ENCODE measurements around the gene TRAPPC6A.
A peak's percentile ranks its signal among the peaks of the same experiment; 100 is the strongest.

Gene TRAPPC6A

DNA sequence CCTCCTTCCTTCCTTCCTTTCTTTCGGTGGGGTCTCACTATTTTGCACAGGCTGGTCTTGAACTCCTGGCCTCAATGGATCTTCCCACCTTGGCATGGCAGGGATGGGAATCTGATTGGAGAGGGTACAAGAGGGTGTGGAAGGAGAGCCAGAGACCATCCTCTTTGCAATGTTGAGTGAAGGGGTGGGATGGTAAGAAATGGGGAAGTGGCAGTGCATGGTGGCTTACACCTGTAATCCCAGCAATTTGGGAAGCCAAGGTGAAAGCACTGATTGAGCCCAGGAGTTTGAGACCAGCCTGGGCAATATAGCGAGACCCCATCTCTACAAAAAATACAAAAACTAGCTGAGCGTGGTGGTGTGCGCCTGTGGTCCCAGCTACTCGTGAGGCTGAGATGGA, 6.1 kb upstream of the TRAPPC6A start:
- no peak for DNase-seq

DNA sequence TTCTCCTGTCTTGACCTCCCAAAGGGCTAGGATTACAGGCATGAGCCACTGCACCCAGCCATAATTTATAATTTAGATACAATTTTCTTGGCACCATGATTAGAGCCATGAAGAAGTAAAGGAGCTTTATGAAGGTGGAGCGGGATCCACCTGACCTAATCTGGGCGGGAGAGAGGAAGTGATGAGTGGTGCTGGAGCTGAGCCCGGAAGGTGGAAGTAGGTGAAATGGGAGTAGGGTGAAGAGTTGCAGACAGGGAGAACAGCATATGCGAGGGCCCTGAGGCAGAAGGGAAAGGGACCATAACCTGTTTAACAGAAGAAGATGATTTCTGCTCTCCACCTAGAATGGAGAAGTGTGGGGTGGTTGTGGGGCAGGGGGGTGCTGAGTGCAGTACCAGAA, 4.7 kb upstream of the TRAPPC6A start:
- no peak for DNase-seq

DNA sequence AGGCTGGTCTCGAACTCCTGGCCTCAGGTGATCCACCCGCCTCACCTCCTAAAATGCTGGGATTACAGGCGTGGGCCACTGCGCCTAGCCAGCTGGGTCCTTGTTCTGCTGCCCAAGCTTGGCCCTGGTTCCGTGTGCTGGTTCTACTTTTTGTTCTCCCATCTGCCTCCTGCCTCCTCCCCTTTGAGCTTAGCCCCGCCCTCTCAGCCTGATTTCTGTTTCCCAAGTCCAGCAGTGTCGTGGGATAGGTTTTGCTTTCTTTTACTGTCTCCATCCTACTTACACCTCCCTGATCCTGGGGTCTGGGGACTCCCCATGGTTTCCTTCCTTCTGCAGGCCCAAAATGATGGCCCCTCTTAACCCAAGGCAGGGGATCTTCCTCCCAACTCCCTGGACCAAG, 2.9 kb upstream of the TRAPPC6A start:
- no peak for DNase-seq

DNA sequence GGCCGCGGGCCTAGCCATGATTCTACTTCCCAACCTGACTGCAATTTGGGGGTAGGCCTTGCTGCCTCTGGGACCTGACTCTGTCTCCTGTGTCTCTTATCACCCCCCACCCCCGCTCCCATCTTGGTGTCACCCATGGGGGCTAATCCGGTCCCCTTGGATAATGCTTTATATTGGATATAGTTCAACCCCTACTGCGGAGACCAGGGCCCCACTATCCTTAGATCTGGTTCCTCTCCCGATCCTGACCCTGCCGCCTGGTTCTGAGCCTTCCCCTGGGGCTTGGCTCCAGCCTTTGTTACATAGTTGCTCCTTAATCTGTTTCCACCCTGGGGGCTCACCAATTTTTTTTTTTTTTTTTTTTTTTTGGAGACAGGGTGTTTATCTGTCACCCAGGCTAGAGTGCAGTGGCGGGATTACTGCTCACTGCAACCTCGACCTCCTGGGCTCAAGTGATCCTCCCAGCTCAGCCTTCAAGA, 1.9 kb upstream of the TRAPPC6A start:
- DNase-seq: no peak

DNA sequence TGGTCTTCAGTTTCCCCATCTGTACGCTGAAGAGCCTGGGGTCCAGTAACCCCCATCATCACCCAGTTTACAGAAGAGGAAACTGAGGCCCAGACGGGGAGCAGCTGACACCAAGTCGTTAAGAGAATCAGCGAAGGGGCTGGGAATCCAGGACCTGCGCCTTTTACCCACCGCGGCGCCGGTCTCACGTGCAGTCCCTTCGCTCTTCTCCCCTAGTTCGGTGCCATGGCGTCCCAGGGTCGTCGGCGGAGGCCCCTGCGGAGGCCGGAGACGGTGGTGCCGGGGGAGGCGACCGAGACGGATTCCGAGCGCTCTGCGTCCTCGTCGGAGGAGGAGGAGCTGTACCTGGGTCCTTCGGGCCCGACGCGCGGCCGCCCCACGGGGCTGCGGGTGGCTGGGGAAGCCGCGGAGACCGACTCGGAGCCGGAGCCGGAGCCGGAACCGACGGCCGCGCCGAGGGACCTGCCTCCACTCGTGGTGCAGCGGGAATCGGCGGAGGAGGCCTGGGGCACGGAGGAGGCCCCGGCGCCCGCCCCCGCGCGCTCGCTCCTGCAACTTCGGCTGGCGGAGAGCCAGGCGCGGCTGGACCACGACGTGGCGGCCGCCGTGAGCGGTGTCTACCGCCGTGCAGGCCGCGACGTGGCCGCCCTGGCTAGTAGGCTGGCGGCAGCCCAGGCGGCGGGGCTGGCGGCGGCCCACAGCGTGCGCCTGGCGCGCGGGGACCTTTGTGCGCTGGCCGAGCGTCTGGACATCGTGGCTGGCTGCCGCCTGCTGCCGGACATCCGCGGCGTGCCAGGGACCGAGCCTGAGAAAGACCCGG, 1.2 kb upstream of the TRAPPC6A start:
- peak; percentile 60 for DNase-seq

DNA sequence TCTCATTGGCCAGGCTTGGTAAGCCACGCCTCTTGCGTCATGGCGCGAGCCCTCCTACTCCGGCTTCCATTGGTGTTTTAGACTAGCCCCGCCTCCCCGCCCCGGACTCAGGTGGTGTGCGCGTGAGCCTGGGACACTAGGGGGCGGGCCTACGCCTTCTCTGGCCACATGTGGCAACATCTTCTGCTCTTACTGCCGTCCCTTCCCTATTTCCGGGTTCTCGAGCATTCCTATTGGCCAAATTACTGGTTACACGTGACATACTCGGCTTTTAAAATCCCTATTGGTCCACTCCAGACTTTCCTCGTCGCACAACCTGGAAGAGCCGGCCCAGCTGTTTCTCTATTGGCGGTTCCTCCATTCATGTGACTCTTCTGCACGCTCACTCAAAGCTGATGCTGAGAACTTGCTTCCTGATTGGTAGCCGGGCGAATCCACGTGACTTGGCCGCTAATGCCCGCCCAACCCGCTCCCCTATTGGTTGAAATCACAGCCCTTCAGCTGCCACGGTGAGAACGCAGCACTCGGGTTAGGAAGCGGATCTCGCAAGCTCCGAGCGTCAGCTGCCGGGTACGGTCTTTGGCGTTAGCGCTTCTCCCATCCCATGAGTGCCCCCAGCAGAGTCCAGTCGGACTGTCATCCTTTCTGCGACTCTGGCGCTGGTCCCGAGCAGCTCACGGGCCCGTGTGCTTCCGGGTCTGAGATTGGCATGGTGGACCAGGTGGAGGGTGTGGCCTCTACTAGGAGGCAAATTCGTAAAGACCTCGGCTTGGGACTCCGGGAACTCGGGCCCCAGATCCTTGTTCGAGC, 430 bp upstream of the TRAPPC6A start, which contains the start of gene BLOC1S3:
TSS of gene BLOC1S3 (plus strand) at position 523 of the 810 bp plus-strand sequence. CDS start 513 bp downstream, outside the sequence.
- peak; percentile 98 for DNase-seq

DNA sequence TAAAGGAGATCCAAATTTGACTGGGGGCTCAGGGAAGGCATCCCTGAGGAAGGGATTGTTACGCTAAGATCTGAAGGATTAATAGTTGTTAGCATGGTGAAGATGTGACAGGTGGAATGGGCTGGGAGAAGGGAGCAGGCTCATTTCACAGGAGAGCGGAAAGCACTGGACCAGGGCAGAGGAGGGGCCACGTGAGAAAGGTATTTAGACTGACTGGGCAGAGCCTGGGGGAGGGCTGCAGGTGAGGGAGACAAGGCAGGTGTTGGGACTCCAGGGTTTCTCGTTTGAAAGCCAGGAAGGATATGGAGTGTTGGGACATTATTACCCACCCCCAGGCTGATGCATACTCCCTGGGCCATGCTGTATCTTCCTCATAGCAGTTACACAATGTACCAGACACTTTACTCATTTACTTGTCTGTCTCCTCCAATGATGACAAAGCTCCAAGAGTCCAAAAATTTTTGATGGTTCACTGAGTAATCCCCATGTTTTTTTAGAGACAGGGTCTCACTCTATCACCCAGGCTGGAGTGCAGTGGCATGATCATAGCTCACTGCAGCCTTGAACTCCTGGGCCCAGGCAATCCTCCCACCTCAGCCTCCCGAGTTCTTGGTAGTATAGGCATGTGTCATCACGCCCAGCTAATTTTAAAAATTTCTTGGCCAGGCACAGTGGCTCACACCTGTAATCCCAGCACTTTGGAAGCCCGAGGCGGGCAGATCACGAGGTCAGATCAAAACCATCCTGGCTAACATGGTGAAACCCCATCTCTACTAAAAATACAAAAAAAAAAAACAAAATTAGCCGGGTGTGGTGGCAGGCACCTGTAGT, 2.3 kb downstream of the TRAPPC6A start:
- no peak for DNase-seq

DNA sequence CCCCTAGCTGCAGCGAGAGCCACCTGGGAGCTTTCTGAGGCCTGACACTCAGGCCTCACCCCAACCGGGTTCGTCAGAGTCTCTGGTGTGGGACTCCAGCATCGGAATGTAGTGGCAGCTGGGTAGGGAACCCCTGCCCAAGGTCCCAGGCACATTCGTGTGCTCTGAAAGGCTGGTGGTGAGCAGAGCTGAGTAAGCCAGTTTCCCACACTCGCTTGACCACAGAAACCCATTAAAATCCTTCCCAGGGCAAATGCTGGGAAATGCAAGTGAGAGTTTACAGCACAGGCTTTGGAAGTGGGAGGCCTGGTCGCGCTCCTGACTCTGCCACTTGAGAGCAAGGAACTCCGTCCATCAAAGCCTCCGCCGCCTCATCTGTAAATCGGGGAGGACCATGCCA, 4.2 kb downstream of the TRAPPC6A start:
- DNase-seq: no peak

DNA sequence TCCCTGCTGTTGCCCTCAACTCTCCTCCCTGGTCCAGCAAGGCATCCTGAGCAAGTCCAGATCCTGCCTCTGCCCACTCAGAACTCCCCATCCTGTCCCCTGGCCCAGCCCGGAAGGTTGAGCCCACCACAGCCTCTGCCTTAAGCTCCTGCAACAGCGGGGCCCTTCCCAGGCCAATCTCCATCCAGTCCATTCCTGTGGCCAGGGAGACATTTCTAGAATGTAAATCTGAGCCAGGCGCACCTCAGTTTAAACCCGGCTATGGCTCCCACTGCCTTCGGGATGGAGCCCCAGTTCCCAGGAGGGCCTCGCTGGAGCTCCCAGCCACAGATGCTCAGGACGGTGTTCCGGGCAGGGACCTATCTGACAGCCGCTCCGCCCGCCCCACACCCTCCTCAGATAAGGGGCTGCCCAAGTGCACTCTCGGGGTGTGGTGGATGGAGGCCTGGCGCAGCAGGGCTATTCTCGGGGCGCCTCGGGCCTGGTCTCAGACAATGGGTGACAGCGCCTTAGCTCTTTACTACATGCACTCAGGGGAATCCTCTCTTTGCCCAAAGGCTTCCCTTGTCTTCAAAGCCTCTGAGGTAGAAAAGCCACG, 5.3 kb downstream of the TRAPPC6A start:
- no peak for DNase-seq

DNA sequence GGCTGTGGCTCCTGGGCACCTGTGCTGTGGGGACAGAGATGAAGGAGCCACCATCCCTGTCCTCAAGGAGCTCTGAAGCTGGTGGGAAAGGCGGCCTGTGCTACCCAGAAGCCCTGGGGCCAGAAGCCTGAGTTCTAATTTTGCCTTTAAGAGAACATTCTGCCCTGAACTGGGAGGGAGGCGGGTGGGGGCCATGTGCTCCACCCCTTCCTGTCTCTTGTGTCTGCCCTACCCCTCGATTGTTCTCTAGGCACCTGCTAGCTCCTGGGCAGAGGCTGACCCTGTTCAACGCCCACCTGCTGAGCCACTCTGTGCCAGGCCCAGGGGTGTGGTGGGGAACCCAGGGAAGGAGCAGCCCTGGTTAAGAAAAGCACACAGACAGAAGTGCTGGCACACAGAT, 5.9 kb downstream of the TRAPPC6A start:
- DNase-seq: no peak

DNA sequence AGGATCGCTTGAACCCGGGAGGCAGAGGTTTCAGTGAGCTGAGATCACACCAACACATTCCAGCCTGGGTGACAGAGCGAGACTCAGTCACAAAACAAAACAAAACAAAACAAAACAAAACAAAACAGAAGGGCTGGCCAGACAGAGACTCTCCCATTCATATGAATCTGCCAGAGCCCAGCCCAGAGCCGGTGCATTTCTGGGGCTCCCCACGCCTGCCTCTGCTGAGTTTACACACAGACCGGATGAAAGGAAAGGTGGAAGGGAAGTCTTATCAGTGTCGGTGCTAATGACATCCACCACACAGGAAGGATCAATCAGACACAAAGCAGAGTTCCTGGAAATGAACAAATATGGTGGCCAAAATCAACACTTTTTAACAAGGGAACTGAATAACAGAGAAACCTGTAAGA, 6.8 kb downstream of the TRAPPC6A start:
- no peak for DNase-seq

DNA sequence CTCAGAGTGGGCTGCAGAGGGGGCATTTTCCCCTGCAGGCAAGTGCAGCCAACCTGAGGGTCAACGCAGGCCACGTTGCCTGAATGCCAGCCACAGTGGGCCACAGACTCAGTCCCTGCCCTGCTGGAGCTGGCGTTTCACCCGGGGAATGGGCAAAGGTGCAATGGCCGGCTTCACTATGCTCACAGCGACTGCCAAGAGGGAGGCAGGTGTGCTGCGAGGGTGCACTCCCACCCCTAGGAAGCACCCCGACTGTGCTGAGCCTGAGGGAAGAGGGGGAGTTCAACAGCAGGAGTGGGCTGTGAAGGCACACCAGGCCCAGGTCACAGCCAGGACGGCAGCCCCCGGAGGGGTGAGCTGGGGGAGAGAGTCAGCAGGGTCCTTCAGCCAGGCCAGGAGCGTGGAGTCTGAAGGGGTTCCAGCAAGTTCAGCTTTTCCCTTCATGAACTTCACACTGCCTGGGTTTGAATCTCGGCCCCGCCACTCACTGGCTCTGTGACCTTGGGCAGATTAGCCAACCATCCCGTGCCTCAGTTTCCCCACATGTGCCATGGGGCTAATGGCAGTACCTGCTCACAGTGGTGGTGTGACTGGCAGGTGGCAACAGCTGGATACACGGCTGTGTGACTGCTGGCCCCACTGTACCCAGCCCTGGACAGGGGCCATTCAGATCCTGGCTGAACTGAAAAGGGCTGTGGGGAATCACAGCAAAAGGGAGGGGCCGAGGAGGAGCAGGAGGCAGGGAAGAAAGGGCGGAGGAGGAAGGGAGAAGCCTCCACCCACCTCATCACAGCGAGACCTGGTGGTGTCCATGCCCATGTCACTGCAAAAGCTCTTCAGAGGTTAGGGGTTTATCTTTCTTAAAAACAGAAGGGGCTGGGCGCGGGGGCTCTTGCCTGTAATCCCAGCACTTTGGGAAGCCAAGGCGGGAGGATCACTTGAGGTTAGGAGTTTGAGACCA, 7.6 kb downstream of the TRAPPC6A start:
- DNase-seq: no peak

DNA sequence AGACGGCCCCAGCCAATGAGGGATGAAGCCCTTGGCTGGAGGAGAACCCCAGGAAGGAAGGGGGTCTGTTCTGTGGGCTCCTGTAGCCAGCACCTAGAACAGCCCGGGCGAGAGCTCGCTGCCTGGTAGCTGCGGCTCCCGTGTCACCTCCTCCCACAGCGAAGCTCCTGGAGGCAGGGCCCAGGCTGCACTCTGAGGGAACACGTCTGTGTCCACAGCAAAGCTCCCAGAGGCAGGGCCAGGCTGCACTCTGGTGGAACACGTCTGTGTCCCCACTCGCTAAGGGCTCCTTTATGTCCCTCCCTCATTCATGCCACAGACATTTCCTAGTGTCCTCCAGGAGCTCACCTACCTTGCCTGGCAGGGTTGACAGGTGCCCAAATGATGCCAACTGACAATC, 8.4 kb downstream of the TRAPPC6A start:
- no peak for DNase-seq

DNA sequence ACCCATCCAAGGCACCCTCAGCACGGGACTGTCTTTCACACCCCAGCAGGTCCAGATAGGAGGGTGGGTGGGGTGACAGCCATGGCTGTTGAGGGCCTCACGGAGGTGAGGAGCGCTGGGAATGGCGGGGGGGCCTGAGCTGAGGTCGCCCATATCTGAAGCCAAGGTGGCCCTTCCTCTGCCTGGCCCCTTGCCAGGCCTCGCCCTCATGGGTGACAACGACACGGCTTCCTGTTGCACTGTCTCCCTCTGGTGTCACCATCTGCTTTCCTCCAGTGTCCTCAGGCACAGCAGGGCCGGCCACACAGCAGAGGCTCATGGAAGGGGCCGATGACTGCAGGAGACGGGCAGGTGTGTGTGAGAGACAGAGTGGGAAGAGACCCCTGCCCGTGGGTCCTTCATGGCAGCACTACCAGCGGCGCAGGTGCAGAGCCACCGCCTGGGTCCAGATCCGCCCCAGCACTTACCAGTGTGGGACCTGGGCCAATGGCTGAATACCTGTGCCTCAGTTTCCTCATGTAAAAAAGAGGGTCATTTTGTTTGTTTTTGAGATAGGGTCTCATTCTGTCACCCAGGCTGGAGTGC, 9.2 kb downstream of the TRAPPC6A start:
- DNase-seq: no peak

DNA sequence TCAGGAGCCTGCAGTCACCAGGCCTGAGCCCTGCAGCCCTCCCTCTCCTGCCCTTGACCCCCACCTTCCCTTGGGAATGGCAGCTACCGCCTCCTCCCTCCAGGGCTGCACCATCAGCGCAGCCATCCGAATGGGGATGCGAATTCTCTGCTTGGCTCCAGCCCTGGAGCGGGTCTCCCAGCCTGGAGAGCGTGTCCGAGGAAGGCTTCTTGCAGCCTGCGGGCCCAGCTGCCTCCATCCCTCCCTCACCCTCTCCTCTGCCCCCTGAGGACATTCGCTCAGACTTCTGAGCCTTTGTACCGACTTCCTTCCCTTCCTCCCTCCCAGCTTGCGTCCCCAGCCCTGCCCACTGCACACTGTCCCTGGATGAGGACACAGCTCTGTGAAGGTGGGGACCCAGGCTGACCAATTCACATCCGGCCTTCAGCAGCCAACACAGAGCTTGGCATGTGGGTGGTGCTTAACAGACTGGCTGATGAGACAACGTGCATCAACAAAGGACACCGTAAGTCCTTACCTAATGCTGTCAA, 11.2 kb downstream of the TRAPPC6A start:
- DNase-seq: no peak

DNA sequence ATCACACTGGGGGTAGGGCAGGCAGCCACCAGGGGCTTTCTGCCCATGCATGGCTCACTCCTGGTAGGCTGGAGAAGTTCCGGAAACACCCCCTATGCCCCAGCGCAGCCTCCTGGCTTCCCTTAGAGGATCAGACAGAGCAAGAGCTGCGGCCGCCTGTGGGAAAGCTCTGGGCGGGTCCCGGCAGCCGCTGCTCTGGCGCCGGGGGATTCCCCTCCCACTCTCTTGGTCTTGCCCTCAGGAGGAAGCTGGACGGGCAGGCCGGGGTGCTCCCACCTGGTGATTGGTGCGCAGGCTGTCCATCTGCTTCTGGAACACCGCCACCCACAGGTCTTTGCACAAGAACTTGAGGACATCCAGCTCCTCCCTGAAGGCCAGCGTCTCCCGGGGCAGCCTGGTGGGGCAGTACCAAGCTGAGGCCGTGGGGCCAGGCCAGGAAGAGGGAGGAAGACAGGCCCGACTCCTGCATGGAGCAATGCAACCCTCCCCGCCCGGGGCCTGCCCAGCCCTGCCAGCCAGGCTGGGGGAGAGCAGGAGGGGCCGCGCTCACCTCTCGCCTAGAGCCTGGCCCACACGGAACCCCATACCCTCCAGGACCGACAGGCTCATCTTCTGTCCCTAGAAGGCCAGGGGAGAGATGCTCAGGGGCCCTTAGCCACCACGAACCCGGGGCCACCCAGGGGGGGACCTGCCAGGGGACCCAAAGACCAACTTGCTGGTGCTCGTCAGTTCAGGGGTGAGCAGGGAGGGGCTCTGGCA, 13.3 kb downstream of the TRAPPC6A start:
- peak; percentile 62 for DNase-seq

DNA sequence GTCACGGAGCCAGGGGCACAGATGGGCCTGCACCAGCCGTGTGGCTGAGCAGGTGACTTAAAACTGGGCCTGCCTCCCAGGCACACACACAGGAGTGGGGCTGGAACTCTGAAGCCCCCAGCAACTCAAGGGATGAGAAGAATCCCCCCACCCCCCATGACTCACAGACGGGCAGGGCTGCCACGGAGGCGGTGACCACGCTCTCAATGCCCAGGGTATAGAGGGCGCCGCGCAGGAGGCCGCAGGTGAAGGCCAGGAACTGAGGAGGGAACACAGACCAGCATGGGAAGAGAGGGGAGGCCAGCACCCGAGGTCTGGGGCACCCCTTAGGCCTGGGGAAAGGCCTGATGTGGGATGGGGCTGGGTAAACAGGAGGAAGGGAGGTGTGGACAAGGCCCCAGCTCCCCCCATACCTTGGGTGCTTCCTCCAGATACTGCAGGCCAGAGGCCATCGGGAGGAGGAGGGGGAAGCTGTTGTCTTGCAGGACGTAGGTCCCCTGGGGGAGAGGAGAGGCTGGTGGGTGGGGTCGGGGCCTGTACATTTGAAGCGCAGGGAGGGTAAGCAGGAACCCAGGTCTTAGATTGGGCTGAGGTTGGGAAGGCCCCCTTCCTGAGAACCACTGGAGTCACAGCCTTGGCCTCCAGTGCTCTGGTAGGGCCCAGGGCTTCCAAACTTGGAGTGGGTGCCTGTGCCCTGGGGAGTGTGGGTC, 14.1 kb downstream of the TRAPPC6A start:
- no peak for DNase-seq

DNA sequence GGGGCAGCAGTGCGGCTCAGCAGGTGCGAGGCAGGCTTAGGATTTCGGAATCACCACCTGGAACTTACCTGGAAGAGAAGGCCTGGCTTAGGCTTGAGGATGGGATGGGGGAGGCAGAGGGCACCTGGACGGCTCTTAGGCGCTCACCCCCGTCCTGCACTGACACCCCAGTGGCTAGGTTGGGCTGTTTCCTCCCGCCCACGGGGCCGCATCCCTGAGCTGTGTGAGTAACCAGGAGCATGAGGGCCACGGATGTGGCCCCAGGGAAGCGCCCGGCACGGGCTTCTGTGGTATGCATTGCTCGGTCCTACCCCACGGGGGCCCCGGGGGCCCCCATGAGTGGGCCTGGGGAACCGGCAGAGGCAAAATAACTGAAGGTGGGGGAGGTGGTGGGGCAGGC, 14.9 kb downstream of the TRAPPC6A start:
- no peak for DNase-seq

DNA sequence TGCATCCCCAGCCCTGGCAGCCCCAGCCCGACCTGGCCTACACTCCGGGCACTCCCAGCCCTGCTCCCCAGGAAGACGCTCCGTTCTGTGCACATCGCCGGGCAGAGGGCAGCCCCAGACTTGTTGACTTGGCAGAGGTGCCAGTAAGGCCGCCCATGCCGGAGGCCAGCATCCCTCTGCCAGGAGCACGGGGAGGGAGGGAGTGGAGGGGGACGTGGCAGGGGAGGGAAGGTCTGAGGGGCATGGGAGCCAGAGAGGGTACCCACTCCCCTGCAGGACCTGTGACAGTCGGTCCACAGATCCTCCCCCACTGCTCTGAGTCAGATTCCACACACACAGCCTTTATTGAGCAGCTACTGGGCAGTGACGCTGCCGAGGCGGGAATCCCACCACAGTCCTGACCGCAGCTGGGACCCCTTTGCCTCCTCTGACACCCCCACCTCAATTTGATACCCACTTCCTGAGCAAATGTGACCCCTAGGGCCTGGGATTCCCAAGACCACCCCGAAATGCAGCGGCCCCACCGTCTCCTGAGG, 15.4 kb downstream of the TRAPPC6A start:
- DNase-seq: no peak
